ENCODE data around the gene DRICH1. TPM values are rescaled to one million over a fixed set of nuclear protein-coding genes. Genes with fewer than 3 reads are reported as not detected.
"Not testable (repeated sequence)": the region's sequence is repeated elsewhere in the genome, so short reads cannot be mapped to it uniquely, and the experiment has no call there.

Gene DRICH1
- total RNA-seq, 1 experiment from 2014 or later, result not detected

DNA sequence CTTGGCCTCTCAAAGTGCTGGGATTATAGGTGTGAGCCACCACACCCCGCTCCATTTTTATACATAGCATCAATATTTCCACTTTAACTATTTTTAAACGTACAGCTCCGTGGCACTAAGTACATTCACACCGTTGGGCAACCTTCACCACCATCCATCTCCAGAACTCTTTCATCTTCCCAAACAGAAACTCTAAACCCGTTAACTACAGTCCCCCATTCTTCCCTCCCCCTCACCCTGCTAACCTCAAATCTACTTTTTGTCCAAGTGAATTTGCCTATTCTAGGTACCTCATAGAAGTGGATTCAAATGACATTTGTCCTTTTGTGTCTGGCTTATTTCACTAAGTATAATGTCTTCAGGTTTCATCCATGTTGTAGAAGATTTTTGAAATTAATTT is 55.4 kb downstream of the DRICH1 start:
- no peak overlapping the region for H3K4me3 Mint-ChIP-seq (ENCODE audit: unreplicated experiment)
- no peaks in the 10 kb centered on the region for H3K9me3 Mint-ChIP-seq (ENCODE audit: unreplicated experiment)
- H3K27ac Mint-ChIP-seq (ENCODE audit: low read depth, unreplicated experiment), result no peak overlapping the region
- DNase-seq (ENCODE audit: unreplicated experiment), result no peak
- H3K4me1 Mint-ChIP-seq (ENCODE audit: insufficient read depth, unreplicated experiment), result no peaks in the 10 kb centered on the region
- H3K36me3 Mint-ChIP-seq (ENCODE audit: insufficient read depth, unreplicated experiment), result no peaks in the 10 kb centered on the region
- ChIA-PET POLR2A (no interaction called here), CTCF (interaction anchor here (0.7 kb wide), 1 partner anchor 11 kb away, joined by 3 read pairs; no protein-coding TSS in a partner anchor)
- intact Hi-C loops (cut with micrococcal nuclease), result no loop called here
- BruUV-seq (replicated peaks), result no TSS peak
- peaks cover 61% of the 10 kb centered on the region for H3K27me3 Mint-ChIP-seq (ENCODE audit: insufficient read depth, unreplicated experiment)
- TF ChIP-seq, protein P1, sequence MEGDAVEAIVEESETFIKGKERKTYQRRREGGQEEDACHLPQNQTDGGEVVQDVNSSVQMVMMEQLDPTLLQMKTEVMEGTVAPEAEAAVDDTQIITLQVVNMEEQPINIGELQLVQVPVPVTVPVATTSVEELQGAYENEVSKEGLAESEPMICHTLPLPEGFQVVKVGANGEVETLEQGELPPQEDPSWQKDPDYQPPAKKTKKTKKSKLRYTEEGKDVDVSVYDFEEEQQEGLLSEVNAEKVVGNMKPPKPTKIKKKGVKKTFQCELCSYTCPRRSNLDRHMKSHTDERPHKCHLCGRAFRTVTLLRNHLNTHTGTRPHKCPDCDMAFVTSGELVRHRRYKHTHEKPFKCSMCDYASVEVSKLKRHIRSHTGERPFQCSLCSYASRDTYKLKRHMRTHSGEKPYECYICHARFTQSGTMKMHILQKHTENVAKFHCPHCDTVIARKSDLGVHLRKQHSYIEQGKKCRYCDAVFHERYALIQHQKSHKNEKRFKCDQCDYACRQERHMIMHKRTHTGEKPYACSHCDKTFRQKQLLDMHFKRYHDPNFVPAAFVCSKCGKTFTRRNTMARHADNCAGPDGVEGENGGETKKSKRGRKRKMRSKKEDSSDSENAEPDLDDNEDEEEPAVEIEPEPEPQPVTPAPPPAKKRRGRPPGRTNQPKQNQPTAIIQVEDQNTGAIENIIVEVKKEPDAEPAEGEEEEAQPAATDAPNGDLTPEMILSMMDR (IDR thresholded peaks at IDR 0.05; ENCODE audit: unreplicated experiment), result no peak

DNA sequence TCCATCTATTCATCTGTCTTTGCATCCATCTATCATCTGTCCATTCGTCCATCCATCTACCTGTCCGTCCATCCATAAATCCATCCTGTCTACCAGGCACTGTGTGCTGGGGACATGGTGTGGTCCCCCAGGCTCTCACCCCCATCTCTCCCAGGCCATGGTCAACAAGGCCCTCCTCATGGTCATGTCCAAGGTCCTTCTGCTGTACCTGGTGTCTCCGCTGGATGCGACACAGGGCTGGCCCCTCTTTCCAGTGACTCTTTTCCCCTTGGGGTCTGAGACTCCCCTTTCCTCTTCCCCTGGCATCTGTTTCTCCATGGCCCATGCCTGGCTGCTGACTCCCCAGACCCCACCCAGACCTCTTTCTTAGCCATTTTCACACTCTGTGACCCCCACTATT is 56.5 kb downstream of the DRICH1 start:
- H3K27me3 Mint-ChIP-seq (ENCODE audit: insufficient read depth, unreplicated experiment), result peaks cover 61% of the 10 kb centered on the region
- TF ChIP-seq, protein P1 (IDR thresholded peaks at IDR 0.05; ENCODE audit: unreplicated experiment), result no peak
- no peaks in the 10 kb centered on the region for H3K4me1 Mint-ChIP-seq (ENCODE audit: insufficient read depth, unreplicated experiment)
- intact Hi-C loops (cut with micrococcal nuclease), result no loop called here
- H3K4me3 Mint-ChIP-seq (ENCODE audit: unreplicated experiment), result no peak overlapping the region
- no peak for DNase-seq (ENCODE audit: unreplicated experiment)
- BruUV-seq (replicated peaks), result no TSS peak
- H3K27ac Mint-ChIP-seq (ENCODE audit: low read depth, unreplicated experiment), result no peak overlapping the region
- CTCF ChIA-PET, result interaction anchor here (0.7 kb wide), 1 partner anchor 1676 kb away, joined by 3 read pairs; no protein-coding TSS in a partner anchor
- H3K9me3 Mint-ChIP-seq (ENCODE audit: unreplicated experiment), result no peaks in the 10 kb centered on the region
- H3K36me3 Mint-ChIP-seq (ENCODE audit: insufficient read depth, unreplicated experiment), result no peaks in the 10 kb centered on the region
- POLR2A ChIA-PET, result no interaction called here

DNA sequence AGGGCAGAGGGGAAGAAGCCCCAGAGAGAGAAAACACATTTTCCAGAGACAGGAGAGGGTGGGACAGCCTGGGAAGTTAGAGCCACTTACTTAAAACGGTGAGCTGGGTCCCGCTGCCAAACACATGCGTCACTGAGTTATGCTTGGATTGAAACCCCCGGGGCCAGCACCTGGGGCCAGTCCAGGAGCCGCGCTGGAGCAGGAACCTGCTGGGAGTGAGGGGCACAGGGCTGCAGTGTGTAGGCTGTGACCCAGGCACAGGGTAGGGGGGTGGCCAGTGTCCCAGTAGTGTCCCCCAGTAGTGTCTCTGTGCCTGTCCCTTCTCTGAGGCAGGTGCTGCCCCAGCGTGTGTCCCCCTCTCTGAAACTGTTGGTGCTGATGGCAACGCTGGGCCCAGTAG is 57.2 kb downstream of the DRICH1 start:
- TF ChIP-seq, protein P1 (IDR thresholded peaks at IDR 0.05; ENCODE audit: unreplicated experiment), result no peak
- Mint-ChIP-seq H3K36me3 (ENCODE audit: insufficient read depth, unreplicated experiment) (no peaks in the 10 kb centered on the region), H3K4me1 (ENCODE audit: insufficient read depth, unreplicated experiment) (no peaks in the 10 kb centered on the region), H3K9me3 (ENCODE audit: unreplicated experiment) (no peaks in the 10 kb centered on the region), H3K27ac (ENCODE audit: low read depth, unreplicated experiment) (no peak overlapping the region), H3K27me3 (ENCODE audit: insufficient read depth, unreplicated experiment) (peaks cover 61% of the 10 kb centered on the region), H3K4me3 (ENCODE audit: unreplicated experiment) (no peak overlapping the region)
- no TSS peak for BruUV-seq (replicated peaks)
- intact Hi-C loops (cut with micrococcal nuclease), result no loop called here
- CTCF ChIA-PET, result no interaction called here
- POLR2A ChIA-PET, result no interaction called here
- no peak for DNase-seq (ENCODE audit: unreplicated experiment)

DNA sequence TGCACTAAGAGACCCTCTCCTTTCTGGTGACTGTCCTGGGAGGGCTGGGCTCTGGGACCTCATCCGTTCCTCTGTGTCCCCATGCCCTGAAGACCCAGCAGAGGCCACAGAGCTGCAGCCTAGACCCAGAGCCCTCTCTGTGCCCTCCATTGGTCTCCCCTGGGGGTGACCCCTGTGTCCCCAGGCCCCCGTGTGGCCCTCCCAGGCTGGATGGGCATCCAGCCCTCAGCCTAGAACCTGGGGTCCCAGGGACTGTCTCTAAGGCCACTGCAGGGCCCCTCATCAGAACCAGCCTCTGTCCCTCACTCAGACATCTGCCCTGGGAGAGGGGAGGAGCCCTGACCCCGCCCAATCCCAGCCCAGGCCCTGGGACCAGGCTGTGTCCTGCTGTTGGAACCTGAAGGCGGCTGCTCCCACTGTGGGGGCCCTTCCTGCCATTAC is 57.7 kb downstream of the DRICH1 start:
- BruUV-seq (replicated peaks), result no TSS peak
- TF ChIP-seq, protein P1 (IDR thresholded peaks at IDR 0.05; ENCODE audit: unreplicated experiment), result no peak
- Mint-ChIP-seq H3K9me3 (ENCODE audit: unreplicated experiment) (no peaks in the 10 kb centered on the region), H3K4me1 (ENCODE audit: insufficient read depth, unreplicated experiment) (no peaks in the 10 kb centered on the region), H3K4me3 (ENCODE audit: unreplicated experiment) (no peak overlapping the region), H3K36me3 (ENCODE audit: insufficient read depth, unreplicated experiment) (no peaks in the 10 kb centered on the region), H3K27me3 (ENCODE audit: insufficient read depth, unreplicated experiment) (peaks cover 61% of the 10 kb centered on the region), H3K27ac (ENCODE audit: low read depth, unreplicated experiment) (no peak overlapping the region)
- CTCF ChIA-PET, result no interaction called here
- intact Hi-C loops (cut with micrococcal nuclease), result no loop called here
- POLR2A ChIA-PET, result no interaction called here
- no peak for DNase-seq (ENCODE audit: unreplicated experiment)

DNA sequence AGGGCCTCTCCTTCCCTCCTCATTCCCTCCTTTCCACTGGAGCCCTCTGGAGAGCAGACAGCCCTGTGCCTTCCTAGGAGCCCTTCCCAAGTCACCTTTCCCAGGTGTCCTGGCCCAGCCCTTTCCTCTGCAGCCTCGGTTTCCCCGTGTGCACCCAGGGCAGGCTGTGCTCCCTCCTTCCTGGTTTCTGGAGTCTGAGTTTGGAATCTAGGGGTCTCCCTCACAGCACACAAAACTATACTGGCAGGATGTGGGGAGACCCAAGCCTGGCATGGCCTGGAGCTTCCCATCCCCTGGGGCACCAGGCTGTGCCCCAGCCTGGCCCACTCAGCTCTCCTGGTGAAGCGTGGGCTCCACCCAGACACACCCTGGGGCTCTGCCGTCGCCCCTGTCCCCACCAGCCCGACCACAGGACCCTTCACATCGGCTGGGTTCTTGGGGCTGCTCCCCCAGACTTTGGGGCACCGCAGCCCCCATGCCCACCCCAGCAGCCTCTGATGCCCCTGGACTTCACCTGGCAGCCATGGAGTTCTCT is 58.4 kb downstream of the DRICH1 start:
- intact Hi-C loops (cut with micrococcal nuclease); H3K36me3 Mint-ChIP-seq (ENCODE audit: insufficient read depth, unreplicated experiment); H3K9me3 Mint-ChIP-seq (ENCODE audit: unreplicated experiment); H3K4me1 Mint-ChIP-seq (ENCODE audit: insufficient read depth, unreplicated experiment); BruUV-seq (replicated peaks); H3K27ac Mint-ChIP-seq (ENCODE audit: low read depth, unreplicated experiment); DNase-seq (ENCODE audit: unreplicated experiment); CTCF ChIA-PET; H3K4me3 Mint-ChIP-seq (ENCODE audit: unreplicated experiment): not testable (repeated sequence)
- POLR2A ChIA-PET, result interaction anchor here (0.7 kb wide), 1 partner anchor 283 kb away, joined by 3 read pairs; no protein-coding TSS in a partner anchor
- peaks cover 61% of the 10 kb centered on the region for H3K27me3 Mint-ChIP-seq (ENCODE audit: insufficient read depth, unreplicated experiment)

DNA sequence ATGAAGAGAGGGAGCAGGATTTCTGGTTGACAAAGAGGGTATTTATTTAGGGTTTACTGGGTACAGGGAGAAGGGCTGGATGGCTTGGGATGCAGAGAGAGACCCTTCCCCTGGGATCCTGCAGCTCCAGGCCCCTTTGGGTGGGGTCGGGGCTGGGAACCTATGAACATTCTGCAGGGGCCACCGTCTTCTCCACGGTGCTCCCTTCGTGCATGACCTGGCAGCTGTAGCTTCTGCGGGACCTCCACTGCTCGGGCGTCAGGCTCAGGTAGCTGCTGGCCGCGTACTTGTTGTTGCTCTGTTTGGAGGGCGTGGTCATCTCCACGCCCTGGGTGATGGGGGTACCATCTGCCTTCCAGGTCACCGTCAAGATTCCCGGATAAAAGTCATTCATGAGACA is 59.0 kb downstream of the DRICH1 start:
- H3K4me3 Mint-ChIP-seq (ENCODE audit: unreplicated experiment); H3K4me1 Mint-ChIP-seq (ENCODE audit: insufficient read depth, unreplicated experiment); H3K36me3 Mint-ChIP-seq (ENCODE audit: insufficient read depth, unreplicated experiment); intact Hi-C loops (cut with micrococcal nuclease); BruUV-seq (replicated peaks); H3K9me3 Mint-ChIP-seq (ENCODE audit: unreplicated experiment); H3K27ac Mint-ChIP-seq (ENCODE audit: low read depth, unreplicated experiment); DNase-seq (ENCODE audit: unreplicated experiment): not testable (repeated sequence)
- CTCF ChIA-PET, result interaction anchor here (0.7 kb wide), 1 partner anchor 17 kb away, joined by 3 read pairs; no protein-coding TSS in a partner anchor
- POLR2A ChIA-PET, result interaction anchor here (0.7 kb wide), 1 partner anchor 284 kb away, joined by 3 read pairs; no protein-coding TSS in a partner anchor
- peaks cover 55% of the 10 kb centered on the region for H3K27me3 Mint-ChIP-seq (ENCODE audit: insufficient read depth, unreplicated experiment)
